ENCODE results near the gene TMEM219.
"Not testable (repeated sequence)": the region's sequence is repeated elsewhere in the genome, so short reads cannot be mapped to it uniquely, and the experiment has no call there.

TMEM219 gene

DNA sequence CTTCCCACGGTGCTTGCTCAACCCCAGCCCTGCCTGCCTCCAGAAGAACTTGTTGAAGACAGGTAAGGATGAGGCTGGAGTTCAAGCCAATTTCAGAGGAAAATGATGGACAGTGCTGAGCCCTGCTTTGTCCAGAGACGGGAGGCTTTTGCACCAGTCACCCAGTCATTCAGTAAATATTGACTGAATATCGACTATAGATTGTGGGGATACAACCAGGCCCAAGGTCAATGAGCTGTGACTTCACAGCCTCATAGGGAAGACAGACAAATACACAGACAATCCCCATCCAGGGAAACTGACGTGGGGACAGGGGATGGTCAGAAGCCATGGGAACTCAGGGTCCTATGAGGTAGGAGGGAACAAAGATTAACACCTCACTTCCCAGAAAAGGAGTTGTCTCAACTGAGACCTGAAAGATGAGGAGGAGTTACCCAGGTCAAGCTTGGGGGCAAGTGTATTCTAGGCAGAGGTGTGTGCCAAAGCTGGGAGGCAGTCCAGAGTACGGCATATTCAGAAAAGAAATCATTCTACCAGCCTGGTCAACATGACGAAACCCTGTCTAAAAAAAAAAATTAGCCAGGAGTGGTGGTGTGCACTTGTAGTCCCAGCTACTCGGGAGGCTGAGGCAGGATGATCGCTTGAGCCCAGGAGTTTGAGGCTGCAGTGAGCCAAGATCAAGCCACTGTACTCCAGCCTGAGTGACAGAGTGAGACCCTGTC lies 54.8 kb downstream of the TMEM219 start:
- no peak overlapping the region for H3K4me3 ChIP-seq (ENCODE audit: low read depth, low read length)
- ChIA-PET CTCF (interaction anchor here (0.6 to 2.7 kb wide), 7 partner anchors 10 to 169 kb away, joined by 3 to 5 read pairs (median 3); no protein-coding TSS in a partner anchor), POLR2A (no interaction called here)
- no peak for DNase-seq (ENCODE audit: low read depth, low spot score)
- TF ChIP-seq, protein P1, sequence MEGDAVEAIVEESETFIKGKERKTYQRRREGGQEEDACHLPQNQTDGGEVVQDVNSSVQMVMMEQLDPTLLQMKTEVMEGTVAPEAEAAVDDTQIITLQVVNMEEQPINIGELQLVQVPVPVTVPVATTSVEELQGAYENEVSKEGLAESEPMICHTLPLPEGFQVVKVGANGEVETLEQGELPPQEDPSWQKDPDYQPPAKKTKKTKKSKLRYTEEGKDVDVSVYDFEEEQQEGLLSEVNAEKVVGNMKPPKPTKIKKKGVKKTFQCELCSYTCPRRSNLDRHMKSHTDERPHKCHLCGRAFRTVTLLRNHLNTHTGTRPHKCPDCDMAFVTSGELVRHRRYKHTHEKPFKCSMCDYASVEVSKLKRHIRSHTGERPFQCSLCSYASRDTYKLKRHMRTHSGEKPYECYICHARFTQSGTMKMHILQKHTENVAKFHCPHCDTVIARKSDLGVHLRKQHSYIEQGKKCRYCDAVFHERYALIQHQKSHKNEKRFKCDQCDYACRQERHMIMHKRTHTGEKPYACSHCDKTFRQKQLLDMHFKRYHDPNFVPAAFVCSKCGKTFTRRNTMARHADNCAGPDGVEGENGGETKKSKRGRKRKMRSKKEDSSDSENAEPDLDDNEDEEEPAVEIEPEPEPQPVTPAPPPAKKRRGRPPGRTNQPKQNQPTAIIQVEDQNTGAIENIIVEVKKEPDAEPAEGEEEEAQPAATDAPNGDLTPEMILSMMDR (IDR thresholded peaks at IDR 0.05; ENCODE audit: insufficient read depth, low read length, missing control alignments) = no peak

DNA sequence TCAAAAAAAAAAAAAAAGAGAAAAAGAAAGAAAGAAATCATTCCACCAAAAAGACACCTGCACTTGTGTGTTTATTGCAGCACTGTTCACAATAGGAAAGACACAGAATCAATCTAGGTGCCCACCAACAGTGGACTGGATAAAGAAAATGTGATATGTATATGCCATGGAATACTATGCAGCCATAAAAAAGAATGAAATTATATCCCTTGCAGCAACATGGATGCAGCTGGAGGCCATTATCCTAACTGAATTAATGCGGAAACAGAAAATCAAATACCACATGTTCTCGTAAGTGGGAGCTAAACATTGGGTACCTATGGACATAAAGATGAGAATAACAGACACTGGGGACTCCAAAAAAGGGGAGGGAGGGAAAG lies 55.4 kb downstream of the TMEM219 start:
- CTCF ChIA-PET = interaction anchor here (0.6 to 2.7 kb wide), 7 partner anchors 11 to 372 kb away, joined by 3 to 5 read pairs (median 3); no protein-coding TSS in a partner anchor
- POLR2A ChIA-PET = no interaction called here
- no peak overlapping the region for H3K4me3 ChIP-seq (ENCODE audit: low read depth, low read length)
- TF ChIP-seq, protein P1 (IDR thresholded peaks at IDR 0.05; ENCODE audit: insufficient read depth, low read length, missing control alignments) = no peak
- no peak for DNase-seq (ENCODE audit: low read depth, low spot score)

DNA sequence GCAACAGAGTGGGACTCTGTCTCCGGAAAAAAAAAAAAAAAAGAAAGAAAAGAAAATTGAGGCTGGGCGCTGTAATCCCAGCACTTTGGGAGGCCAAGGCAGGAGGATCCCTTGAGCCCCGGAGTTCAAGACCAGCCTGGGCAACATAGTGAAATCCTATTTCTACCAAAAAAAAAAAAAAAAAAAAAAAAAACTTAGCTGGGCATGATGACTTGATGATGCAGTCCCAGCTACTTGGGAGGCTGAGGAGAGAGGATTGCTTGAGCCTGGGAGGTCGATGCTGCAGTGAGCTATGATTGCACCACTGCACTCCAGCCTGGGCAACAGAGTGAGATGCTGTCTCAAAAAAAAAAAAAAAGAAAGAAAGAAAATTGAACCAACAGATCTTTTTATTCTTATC lies 56.1 kb downstream of the TMEM219 start:
- POLR2A ChIA-PET; DNase-seq (ENCODE audit: low read depth, low spot score); H3K4me3 ChIP-seq (ENCODE audit: low read depth, low read length): not testable (repeated sequence)
- CTCF ChIA-PET = interaction anchor here (0.6 to 2.7 kb wide), 8 partner anchors 11 to 371 kb away, joined by 3 to 18 read pairs (median 6); partner anchors contain the start of gene TLCD3B

DNA sequence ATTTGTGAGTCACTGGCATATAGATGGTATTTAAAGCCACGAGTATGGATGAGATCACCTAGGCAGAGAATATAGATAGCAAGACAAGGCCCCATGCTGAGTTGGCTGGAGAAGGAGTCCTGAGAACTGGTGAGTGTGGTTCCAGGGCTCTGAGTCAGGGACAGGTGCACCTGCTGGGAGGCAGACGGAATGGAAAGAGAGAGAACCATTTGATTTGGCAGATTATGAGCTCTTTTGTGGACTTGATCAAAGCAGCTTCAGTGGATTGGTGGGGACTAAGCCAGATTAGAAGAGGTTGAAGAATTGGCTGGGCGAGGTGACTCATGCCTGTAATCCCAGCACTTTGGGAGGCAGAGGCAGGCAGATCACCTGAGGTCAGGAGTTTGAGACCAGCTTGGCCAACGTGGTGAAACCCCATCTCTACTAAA lies 56.9 kb downstream of the TMEM219 start:
- CTCF ChIA-PET = interaction anchor here (1.3 to 2.7 kb wide), 8 partner anchors 10 to 318 kb away, joined by 3 to 18 read pairs (median 7); partner anchors contain the start of gene TLCD3B

More for the DNA sequence above, 56.9 kb downstream of the TMEM219 start:
- no peak overlapping the region for H3K4me3 ChIP-seq (ENCODE audit: low read depth, low read length)
- POLR2A ChIA-PET = interaction anchor here (0.5 kb wide), 1 partner anchor 203 kb away, joined by 3 read pairs; the partner anchor contains the start of gene PAGR1
- no peak for DNase-seq (ENCODE audit: low read depth, low spot score)
- TF ChIP-seq, protein P1 (IDR thresholded peaks at IDR 0.05; ENCODE audit: insufficient read depth, low read length, missing control alignments) = no peak
